HS-5 (cell line): ENCODE measurements around the gene AMBRA1.
"Not testable (repeated sequence)": the region's sequence is repeated elsewhere in the genome, so short reads cannot be mapped to it uniquely, and the experiment has no call there.

ENCODE experiments used
- DNase-seq: peaks from one replicate; pipeline ENCODE4 v3.0.0-alpha.2; 2012; ENCODE audit warnings: low read depth

Gene AMBRA1

DNA sequence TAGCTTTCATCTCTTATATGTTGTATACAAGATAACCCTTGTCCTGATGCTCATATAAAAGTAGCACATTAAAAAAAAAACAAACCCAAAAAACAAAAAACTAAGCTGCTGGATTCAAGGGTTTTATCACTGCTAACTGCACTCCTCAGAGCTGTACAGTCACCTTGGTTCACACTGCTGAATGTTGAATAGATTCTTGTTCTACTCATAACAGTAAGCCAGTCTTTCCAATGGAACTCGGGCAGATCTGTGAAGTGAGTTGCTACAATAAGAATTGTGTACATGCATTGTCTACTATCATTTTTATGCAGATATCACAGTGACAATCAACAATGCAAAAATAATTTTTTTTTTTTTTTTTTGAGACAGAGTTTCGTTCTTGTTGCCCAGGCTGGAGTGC is 18.5 kb upstream of the AMBRA1 start:
- no peak for DNase-seq

DNA sequence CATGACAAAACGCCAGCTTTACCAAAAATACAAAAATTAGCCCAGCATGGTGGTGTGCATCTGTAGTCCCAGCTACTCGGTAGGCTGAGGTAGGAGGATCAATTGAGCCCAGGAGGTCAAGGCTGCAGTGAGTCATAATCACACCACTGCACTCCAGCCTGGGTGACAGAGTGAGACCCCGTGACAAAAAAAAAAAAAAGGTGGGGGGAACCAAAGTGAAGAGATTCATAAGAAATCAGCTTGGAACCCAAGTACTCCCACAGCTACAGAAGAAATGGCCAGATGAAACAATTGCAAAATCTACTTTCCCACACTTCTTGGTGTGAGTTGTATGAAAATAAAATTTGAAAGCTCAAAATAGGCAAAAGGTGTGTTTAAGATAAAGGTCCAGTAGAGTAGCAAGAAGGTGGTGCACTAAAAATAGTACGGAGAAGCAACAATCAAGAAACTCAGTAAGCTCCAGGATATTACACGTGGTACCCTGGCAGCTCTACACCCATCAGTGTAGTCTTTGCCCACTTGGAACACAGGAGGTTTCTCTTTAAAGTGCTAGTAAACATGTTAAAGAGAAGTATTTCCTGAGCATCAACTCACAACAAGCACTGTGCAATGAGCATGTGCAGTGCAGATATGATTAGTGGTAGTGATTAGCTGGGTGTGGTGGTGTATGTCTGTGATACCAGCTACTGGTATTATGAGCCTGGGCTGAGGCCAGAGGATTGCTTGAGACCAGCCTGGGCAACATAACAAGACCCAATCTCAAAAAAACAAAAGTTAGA is 17.9 kb upstream of the AMBRA1 start:
- no peak for DNase-seq

DNA sequence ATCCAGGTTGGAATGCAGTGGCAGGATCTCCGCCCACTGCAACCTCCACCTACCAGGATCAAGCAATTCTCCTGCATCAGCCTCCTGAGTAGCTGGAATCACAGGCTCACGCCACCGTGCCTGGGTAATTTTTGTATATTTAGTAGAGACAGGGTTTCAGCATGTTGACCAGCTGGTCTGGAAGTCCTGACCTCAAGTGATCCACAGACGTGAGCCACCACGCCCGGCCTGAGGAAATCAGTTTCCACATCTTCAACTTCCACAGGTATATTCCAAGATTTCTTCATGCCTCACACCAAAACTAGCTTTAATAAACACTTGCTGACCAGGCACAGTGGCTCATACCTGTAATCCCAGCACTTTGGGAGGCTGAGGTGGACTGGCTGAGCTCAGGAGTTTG is 15.6 kb upstream of the AMBRA1 start:
- no peak for DNase-seq

DNA sequence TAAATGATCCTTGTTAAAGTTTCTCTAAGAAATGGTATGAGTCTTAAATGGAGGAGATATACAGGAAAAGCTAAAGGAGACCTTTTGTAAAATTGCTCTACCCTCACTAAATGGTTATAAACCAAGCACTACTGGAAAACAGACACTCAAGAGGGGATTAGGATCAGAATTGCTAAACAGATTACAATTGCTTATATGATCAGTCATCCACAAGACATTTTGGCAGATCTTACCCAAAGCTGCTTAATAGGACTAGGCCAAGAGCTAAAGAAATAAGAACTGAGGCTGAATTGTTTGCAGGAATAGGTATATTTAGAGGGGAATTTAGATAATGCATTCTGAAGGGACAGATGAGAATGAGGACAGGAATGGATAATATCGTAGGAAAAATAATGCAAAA is 13.7 kb upstream of the AMBRA1 start:
- DNase-seq, result no peak

DNA sequence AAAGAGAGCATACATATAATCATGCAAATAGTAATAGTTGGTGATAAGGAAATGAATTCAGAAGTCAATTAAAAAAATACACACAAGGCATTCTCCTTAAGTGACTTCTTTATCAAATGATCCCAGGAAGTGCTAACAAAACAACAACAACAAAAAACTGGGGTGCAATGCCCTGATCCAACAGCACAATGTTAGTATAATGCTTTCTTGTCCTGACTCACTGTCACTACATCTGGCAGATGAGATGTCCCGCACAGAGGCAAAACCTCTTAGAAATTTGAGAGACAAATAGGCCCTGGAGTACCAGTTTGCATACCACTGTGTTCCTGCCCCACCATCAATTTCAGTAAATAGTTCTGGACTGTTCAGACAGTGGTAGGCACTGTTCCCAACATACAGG is 11.0 kb upstream of the AMBRA1 start:
- DNase-seq, result no peak

DNA sequence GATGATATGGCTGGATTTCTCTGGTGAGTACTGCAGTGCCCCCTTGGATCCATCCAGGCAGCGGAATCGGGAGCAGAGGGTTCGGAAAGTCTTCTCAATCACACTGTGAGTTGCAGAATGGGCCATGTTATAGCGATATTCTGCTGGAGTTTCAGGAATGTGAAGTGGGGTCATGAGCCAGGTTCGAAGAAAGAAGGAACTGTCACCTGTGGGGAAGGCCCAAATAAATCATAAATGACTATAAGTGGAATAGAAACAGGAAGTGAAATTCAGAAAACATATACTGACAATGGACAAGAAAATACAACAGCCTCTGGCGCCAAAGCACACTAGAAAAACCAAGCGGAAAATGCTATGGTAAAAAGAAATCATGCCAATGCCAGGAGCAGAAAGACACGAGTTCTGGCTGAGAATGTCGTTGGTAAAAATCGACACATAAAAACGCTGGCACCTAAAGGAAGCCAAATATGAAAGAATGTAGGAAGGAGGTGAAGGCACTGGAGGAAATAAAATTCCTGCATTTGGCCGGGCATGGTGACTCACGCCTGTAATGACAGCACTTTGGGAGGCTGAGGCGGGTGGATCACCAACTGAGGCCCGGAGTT is 10.0 kb upstream of the AMBRA1 start:
- no peak for DNase-seq

DNA sequence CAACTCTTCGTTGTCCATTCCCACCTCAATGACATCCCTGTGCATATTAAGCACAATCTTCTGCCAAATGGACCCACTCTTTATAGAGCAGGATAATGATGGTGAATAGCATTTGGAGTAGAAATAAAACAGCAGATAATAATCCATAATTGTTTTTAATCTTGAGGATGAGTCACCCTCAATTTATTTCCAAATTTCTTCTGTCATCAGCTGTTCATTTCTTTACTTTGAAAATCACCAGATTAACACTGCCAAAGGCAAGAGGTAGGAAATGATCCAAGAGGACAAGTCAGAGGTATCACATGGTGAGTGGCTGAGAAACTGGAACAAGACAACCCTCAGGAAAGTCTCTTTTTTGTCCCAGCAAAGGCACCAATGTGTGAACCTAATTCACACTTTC is 7.3 kb upstream of the AMBRA1 start:
- no peak for DNase-seq

DNA sequence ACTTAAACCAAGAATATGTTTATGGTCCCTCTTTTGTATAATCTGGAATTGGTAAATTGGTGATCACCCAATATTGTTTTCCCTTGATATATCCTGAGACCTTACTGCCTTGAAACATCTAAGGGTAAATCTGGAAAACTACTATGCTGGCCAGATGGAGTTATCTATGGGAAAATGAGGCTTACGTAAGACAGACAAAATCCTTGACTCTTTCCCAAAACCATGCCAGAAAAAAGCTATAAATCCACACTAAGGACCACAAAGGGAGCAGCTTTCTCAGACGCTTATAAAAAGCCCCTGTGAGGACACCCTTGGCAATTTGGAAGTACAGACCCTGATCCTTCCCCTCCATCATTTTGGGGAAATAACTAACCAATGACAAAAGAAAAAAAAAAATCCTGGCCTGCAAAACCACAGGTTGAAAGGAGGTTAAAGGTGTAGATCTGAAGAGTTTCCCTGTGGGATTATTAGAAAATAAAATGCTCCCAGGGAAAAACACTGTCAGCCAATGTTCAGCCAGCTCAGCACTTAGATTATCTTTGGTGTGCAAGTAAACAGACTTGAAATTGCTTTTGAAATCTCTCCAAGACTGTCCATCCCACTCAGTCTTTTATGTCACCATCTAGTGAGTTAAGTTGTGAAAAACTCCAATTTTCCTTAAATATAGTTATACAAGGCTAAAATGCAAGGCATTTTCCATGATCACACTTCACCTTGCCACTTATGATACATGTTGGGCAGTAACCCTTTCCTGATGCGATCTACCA is 6.6 kb upstream of the AMBRA1 start:
- DNase-seq, result no peak

DNA sequence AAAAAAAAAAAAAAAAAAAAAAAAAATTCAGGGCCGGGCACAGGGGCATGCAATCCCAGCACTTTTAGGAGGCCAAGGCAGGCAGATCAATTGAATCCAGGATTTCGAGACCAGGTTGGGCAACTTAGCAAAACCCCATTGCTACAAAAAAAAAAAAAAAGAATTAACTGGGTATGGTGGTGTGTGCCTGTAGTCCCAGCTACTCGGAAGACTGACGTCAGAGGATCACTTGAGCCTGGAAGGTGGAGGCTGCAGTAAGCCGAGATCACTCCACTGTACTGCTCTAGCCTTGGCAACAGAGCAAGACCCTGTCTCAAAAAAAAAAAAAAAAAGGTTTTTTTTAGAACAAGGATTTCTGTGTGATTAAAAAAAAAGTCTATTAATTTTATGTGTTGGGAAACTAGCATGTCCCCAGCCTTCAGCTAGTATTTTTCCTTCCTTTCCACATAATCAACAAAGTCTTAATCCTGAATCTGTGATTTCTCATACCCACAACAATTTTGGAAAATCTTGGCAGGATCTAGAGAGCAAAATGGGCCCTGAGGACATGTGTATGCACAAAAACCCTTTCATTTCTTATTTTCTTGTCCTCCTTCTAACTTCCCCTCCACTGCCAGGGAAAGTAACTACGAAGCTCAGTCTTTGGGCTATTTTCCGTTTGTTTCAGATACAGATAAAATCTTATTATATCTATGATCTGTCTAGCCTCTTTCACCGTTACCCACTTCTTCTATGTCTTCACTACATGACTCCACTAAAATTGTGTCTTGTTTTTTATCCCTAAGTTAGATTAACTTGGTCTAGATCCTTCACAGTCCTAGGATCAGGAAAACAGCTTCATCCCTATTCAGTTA is 5.7 kb upstream of the AMBRA1 start:
- no peak for DNase-seq

DNA sequence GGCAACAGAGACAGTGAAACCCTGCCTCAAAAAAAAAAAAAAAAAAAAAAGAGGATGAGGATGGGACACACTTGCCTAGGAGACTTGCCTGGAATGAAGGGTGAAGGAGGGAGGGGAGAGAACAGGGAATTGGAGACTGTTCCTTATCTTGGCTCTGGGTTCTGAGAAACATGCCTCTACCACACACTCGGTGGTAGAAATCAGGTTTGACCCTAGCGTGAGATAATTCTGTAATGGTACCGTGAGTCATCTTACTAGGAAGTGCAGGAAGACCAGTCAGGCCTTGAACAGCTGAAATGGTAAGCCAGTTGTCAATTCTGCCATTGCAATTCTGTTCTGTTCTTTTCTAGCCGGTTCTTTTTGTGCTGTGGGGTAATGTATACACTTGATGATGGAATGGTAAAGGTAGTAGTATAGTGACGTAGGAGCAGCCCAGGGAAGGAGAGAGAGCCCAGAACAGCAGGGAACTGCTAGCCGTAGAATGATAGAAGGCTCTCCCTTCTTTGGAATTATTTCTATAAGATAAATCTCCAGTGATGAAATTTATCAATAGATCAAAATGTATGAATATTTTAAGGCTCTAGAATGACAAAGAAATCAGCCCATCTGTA is 3.9 kb upstream of the AMBRA1 start:
- DNase-seq, result no peak

DNA sequence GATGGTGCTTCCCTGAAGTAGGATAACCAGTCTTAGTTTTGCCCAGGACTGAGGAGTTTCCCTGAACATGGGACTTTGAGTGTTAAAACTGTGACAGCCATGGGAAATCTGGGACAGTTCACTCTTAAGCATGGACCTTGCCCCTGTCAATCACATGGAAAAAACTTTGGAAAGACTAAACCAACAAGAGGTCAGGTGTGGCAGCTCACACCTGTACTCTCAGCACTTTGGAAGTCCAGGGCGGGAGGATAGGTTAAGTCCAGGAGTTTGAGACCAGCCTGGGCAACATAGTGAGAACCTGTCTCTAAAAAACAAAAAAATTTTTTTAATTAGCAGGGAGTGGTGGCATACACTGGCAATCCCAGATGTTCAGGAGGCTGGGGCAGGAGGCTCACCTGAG is 3.3 kb upstream of the AMBRA1 start:
- DNase-seq, result no peak

DNA sequence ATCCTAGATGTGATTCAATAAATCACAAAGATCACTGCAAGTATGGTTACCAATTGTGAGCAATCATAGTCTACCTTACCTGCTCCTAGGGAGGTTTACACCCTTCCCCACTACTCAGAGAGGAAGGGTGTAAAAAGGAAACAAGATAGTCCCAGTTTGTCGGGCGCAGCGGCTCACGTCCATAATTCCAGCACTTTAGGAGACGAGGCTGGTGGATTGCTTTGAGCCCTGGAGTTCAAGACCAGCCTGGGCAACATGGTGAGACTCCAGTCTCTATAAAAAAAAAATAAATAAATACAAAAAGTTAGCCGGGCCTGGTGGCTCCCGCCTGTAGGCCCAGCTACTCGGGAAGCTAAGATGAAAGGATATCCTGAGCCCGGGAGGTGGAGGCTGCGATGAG is 962 bp upstream of the AMBRA1 start:
- no peak for DNase-seq

DNA sequence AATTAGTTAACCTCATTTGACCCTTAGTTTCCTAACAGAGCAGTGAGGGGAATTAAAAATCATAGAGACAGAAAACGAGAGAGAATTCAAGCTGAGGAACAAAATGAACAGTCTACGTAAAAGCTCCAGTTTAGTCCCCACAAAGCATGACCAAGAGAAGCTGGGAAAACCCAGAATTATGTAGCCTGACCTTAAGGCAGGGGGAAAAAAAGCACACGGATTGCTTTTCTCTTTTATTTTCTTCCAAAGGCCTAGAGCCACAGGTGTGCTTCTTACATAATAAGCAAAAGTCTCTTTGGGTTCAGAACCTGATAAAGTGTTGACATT is 514 bp upstream of the AMBRA1 start:
- no peak for DNase-seq

DNA sequence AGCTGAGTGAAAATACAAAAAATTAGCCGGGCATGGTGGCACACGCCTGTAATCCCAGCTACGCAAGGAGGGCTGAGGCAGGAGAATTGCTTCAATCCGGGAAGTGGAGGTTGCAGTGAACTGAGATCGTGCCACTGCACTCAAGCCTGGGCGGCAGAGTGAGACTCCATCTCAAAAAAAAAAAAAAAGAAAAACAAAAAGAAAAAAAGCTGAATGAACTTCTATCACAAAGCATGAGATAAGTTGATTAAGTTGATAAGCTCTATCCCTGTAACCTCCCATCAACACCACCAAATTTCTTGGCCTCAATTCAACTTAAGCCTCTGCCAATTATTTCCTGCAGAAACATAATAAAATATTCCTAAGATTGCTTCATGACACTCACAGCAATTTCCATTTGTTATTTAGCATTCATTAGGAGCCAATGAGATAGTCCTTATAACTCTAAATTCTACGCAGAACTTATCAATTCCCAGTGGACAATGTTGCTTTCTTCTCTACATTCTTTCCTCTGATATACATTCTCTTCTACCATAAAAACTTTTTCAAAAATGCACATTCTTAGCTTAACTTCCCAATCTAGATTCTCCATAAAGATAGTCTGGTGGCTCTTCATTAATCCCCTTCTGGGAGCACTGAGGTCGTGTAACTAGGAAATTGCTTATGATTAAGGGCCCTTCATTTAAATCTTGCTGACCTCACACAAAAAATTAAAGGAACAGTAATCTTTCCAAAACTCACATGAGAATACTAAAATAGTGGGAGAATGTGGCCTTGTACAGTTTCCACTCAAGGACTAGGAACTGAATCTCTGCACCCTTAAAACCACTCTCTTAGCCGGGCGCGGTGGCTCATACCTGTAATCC is 2.9 kb downstream of the AMBRA1 start:
- DNase-seq, result no peak

DNA sequence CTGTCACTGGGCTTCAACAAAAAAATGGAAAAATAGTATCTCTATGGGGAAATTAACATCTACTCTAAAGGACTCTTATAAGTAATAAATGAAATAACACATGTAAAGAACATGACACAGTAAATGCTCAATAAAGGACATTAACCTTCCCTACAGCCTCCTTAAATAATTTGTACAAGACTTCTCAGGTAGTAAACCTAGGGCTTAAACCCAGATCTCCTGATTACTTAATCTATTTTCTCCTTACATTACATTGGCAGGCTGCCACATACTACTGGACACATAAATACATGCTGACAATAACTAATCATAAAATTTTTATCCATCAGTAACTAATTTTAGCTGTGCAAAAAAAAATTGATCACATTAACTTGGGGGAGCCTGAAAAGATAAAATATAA is 4.9 kb downstream of the AMBRA1 start:
- no peak for DNase-seq

DNA sequence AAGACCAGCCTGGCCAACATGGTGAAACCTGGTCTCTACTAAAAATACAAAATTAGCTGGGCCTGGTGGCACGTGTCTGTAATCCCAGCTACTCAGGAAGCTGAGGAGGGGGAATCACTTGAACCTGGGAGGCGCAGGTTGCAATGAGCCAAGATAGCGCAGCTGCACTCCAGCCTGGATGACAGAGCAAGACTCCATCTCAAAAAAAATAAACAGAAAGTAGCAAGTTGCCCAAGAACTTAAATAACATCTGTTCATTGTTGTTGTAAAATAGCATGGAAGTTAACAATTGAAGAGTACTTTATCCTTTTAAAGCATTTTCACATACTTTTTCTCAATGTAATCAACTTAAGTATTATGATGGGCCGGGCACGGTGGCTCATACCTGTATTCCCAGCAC is 5.7 kb downstream of the AMBRA1 start:
- DNase-seq, result no peak

DNA sequence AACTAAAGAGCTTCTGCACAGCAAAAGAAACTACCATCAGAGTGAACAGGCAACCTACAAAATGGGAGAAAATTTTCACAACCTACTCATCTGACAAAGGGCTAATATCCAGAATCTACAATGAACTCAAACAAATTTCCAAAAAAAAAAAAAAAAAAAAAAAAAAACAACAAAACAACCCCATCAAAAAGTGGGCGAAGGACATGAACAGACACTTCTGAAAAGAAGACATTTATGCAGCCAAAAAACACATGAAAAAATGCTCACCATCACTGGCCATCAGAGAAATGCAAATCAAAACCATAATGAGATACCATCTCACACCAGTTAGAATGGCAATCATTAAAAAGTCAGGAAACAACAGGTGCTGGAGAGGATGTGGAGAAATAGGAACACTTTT is 10.3 kb downstream of the AMBRA1 start:
- not testable (repeated sequence) for DNase-seq

DNA sequence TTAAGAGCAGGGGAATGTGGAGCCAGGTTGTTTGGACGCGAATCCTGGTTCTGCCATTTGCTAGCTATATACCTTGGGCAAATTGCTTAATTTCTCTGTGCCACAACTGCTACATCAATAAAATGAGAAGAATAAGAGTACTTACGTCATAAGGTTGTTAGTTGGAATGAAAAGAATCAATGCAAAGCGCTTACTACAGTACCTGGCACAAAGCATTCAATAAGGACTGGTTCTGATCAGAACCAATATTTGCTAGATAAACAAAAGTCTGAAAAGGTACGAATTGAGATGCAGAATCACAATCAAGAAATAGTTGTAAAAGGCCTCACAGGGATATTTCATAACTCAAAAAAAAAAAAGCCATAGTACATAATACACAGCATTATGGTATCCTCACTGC is 11.2 kb downstream of the AMBRA1 start:
- DNase-seq, result no peak

DNA sequence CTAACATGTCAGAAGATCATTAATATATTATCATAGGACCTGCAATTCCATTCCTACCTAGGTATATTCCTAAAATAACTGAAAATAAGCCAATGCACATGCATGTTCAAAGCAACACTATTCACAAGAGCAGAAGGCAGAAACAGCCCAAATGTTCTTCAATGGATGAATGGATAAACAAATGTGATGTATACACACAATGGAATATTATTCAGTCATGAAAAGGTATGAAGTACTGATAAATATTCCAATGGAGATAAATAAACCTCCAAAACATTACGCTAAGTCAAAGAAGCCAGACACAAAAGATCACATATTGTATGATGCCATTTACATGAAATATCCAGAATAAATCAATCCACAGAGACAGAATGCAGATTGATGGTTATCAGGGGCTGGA is 16.8 kb downstream of the AMBRA1 start:
- no peak for DNase-seq

DNA sequence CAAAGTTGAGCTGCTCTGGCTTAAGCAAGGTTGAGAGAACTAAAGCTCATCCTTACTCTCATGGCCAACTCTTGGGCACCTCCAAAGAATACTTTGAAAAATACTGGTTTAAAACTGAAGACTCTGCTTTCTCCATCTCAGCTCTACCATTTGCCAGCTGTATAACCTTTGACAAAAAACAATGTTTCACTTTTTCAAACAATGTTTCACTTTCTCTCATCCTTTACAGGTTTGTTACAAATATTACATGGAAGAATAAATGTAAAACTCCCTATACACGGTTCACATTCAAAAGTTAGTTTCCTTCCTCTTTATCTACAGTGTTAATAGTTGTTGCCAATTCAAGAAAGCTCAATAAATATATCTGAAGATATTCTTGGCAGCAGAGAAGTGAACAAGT is 19.2 kb downstream of the AMBRA1 start:
- DNase-seq, result no peak

DNA sequence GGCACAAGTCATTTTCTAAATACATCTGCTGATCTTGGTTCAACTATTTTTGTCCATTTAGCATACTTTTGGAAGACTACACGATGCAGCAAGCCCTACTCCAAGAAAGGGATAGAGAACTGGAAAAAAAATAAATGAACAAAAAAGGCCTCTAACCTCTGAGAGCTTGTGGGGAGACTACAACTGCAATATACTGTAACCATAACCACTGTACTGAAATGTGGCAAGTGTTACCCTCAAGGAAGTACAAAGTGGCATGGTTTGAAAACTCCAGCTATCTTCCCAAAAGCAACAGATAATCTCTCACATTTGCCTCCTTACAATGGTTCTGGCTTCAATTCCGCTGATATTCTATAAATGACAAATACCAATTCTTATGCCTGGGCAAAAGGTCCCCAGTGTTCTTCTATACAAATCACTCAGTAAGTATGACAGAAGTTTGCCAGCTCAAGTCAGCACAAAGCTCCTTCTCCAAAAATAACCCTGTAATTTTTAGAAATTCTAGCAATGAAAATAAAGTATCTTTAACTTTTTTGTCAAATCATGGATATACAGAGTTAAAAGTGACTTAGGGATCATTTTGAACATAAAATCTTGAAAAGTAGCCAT is 22.9 kb downstream of the AMBRA1 start:
- DNase-seq, result no peak
